Stomach (tissue), 4 donors: Measurements from ENCODE around the gene MAGT1.

Experiments
- EP300 ChIP-seq: sonication (generic); formaldehyde crosslinking; IDR thresholded peaks from one replicate; pipeline ENCODE4 v1.6.1; 2017; ENCODE audit warnings: antibody characterized with exemption
- POLR2A ChIP-seq, 4 donors: fragments of 450-650 bp; IDR thresholded peaks; one replicate each; pipeline ENCODE4 v1.6.1; 2016; ENCODE audit warnings: antibody characterized with exemption in 4 of 4, control low read depth in 2 of 4, mild to moderate bottlenecking in 1 of 4, moderate library complexity in 1 of 4
- TF ChIP-seq, protein P1 (sequence below), 7 experiments: fragments of 450-650 bp in 4 of 7; fragments of 200-600 bp in 3 of 7; sonication (generic) in 3 of 7; IDR thresholded peaks; one replicate each; pipeline ENCODE4 v1.5.1; 2016 to 2019; ENCODE audit warnings: antibody characterized with exemption in 7 of 7, control low read depth in 2 of 7, mild to moderate bottlenecking in 1 of 7

DNA sequence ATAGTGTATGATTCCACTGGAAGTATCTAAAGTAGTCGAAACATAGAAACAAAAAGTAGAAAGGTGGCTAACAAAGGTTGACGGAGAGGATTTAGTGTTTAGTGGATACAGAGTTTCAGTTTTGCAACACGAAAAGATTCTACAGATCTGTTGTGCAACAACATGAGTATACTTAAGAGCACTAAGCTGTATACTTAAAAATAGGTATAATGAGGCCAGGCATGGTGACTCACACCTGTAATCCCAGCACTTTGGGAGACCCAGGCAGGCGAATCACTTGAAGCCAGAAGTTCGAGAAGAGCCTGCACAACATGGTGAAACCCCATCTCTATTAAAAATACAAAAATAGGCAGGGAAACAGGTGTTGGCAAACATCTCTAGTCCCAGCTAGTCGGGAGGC lies 101.3 kb downstream of the MAGT1 start:
- TF ChIP-seq, protein P1, sequence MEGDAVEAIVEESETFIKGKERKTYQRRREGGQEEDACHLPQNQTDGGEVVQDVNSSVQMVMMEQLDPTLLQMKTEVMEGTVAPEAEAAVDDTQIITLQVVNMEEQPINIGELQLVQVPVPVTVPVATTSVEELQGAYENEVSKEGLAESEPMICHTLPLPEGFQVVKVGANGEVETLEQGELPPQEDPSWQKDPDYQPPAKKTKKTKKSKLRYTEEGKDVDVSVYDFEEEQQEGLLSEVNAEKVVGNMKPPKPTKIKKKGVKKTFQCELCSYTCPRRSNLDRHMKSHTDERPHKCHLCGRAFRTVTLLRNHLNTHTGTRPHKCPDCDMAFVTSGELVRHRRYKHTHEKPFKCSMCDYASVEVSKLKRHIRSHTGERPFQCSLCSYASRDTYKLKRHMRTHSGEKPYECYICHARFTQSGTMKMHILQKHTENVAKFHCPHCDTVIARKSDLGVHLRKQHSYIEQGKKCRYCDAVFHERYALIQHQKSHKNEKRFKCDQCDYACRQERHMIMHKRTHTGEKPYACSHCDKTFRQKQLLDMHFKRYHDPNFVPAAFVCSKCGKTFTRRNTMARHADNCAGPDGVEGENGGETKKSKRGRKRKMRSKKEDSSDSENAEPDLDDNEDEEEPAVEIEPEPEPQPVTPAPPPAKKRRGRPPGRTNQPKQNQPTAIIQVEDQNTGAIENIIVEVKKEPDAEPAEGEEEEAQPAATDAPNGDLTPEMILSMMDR (IDR thresholded peaks at IDR 0.05): no peak
- TF ChIP-seq POLR2A (IDR thresholded peaks at IDR 0.05) (no peak), EP300 (no peak)
